H9 (cell line): Measurements from ENCODE around the gene KIF26B. TPM values are rescaled to one million over a fixed set of nuclear protein-coding genes. Genes with fewer than 3 reads are reported as not detected.

Source experiments
- DNase-seq: peaks from one replicate; pipeline ENCODE4 v3.0.0-alpha.2; 2017
- H2AFZ ChIP-seq: one replicate; pipeline ENCODE4 v1.6.1; 2013; ENCODE audit warnings: mild to moderate bottlenecking, low read length, control low read depth, moderate library complexity
- H2AK5ac ChIP-seq: 2 replicates; pipeline ENCODE4 v1.6.1; 2013; ENCODE audit warnings: low read length, control low read depth, mixed read lengths; ENCODE audit not compliant: insufficient read length
- H2BK120ac ChIP-seq: one replicate; pipeline ENCODE4 v1.6.1; 2013; ENCODE audit warnings: low read depth, mild to moderate bottlenecking, low read length, control low read depth, inconsistent platforms; ENCODE audit not compliant: poor library complexity, severe bottlenecking
- H2BK12ac ChIP-seq: 2 replicates; pipeline ENCODE4 v1.6.1; 2013; ENCODE audit warnings: low read length, control low read depth, mixed read lengths, low read depth; ENCODE audit not compliant: insufficient read length
- H2BK15ac ChIP-seq: 2 replicates; pipeline ENCODE4 v1.6.1; 2013; ENCODE audit warnings: low read depth, low read length, control low read depth
- H2BK20ac ChIP-seq: one replicate; pipeline ENCODE4 v1.6.1; 2013; ENCODE audit warnings: low read depth, mild to moderate bottlenecking, low read length, control low read depth, inconsistent platforms; ENCODE audit not compliant: poor library complexity, severe bottlenecking
- H2BK5ac ChIP-seq: 2 replicates; pipeline ENCODE4 v1.6.1; 2013; ENCODE audit warnings: low read length, control low read depth, mixed read lengths; ENCODE audit not compliant: insufficient read length
- H3K14ac ChIP-seq: 2 replicates; pipeline ENCODE4 v1.6.1; 2013; ENCODE audit warnings: low read length, control low read depth; ENCODE audit not compliant: insufficient read depth
- H3K18ac ChIP-seq: 2 replicates; pipeline ENCODE4 v1.6.1; 2013; ENCODE audit warnings: low read depth, mild to moderate bottlenecking, mixed read lengths, low read length, control low read depth; ENCODE audit not compliant: insufficient read length
- H3K23ac ChIP-seq: 2 replicates; pipeline ENCODE4 v1.6.1; 2013; ENCODE audit warnings: low read length, control low read depth, mixed read lengths, low read depth; ENCODE audit not compliant: insufficient read length
- H3K23me2 ChIP-seq: 2 replicates; pipeline ENCODE4 v1.6.1; 2013; ENCODE audit warnings: low read depth, mild to moderate bottlenecking, mixed read lengths, low read length, control low read depth; ENCODE audit not compliant: insufficient read length, poor library complexity, severe bottlenecking
- H3K27ac ChIP-seq: 2 replicates; pipeline ENCODE4 v1.5.1; 2013; ENCODE audit warnings: low read length, control low read depth, mixed read lengths, low read depth; ENCODE audit not compliant: insufficient read length
- H3K27me3 ChIP-seq: 2 replicates; pipeline ENCODE4 v1.6.1; 2013; ENCODE audit warnings: low read length, control low read depth, inconsistent platforms; ENCODE audit not compliant: insufficient read depth
- H3K4ac ChIP-seq: 2 replicates; pipeline ENCODE4 v1.6.1; 2013; ENCODE audit warnings: low read depth, mild to moderate bottlenecking, control low read depth, inconsistent platforms, low read length, moderate library complexity
- H3K4me1 ChIP-seq: 2 replicates; pipeline ENCODE4 v1.6.1; 2013; ENCODE audit warnings: low read length, control low read depth, inconsistent platforms; ENCODE audit not compliant: insufficient read depth
- H3K4me2 ChIP-seq: 2 replicates; pipeline ENCODE4 v1.6.1; 2013; ENCODE audit warnings: low read length, control low read depth, mixed read lengths; ENCODE audit not compliant: insufficient read length, insufficient read depth
- H3K56ac ChIP-seq: 2 replicates; pipeline ENCODE4 v1.6.1; 2013; ENCODE audit warnings: low read depth, mild to moderate bottlenecking, mixed read lengths, low read length, control low read depth; ENCODE audit not compliant: insufficient read length
- H3K79me1 ChIP-seq: 2 replicates; pipeline ENCODE4 v1.6.1; 2013; ENCODE audit warnings: low read depth, mild to moderate bottlenecking, moderate library complexity, low read length, control low read depth, inconsistent platforms; ENCODE audit not compliant: insufficient read depth, poor library complexity, severe bottlenecking
- H3K79me2 ChIP-seq: 2 replicates; pipeline ENCODE4 v1.6.1; 2013; ENCODE audit warnings: low read length, control low read depth, inconsistent platforms; ENCODE audit not compliant: insufficient read depth
- H3K9ac ChIP-seq: 2 replicates; pipeline ENCODE4 v1.6.1; 2013; ENCODE audit warnings: low read length, control low read depth, mixed read lengths; ENCODE audit not compliant: insufficient read length; ENCODE audit errors: extremely low read depth
- H3K9me3 ChIP-seq: one replicate; pipeline ENCODE4 v1.6.1; 2013; ENCODE audit warnings: low read depth, low read length, inconsistent platforms; ENCODE audit not compliant: control insufficient read depth
- H3T11ph ChIP-seq: one replicate; pipeline ENCODE4 v1.6.1; 2013; ENCODE audit warnings: mild to moderate bottlenecking, low read length, control low read depth, inconsistent platforms
- H4K20me1 ChIP-seq: one replicate; pipeline ENCODE4 v1.6.1; 2013; ENCODE audit not compliant: control insufficient read depth, insufficient read length, insufficient read depth
- H4K5ac ChIP-seq: 2 replicates; pipeline ENCODE4 v1.6.1; 2013; ENCODE audit warnings: low read depth, mild to moderate bottlenecking, mixed read lengths, low read length, control low read depth; ENCODE audit not compliant: insufficient read length
- H4K8ac ChIP-seq: replicated peaks from 2 replicates; pipeline ENCODE4 v1.6.1; 2013; ENCODE audit warnings: low read length, control low read depth, mixed read lengths, low read depth; ENCODE audit not compliant: insufficient read length
- H4K91ac ChIP-seq: 2 replicates; pipeline ENCODE4 v1.6.1; 2013; ENCODE audit warnings: low read depth, mild to moderate bottlenecking, moderate library complexity, mixed read lengths, low read length, control low read depth; ENCODE audit not compliant: insufficient read length
- H3K27ac Mint-ChIP-seq, 3 experiments: 2 replicates in 2 of 3; 3 replicates in 1 of 3; pipeline ENCODE4 v1.8.0; 2020 to 2021; ENCODE audit warnings: mixed read lengths in 3 of 3, mild to moderate bottlenecking in 1 of 3, moderate library complexity in 1 of 3
- H3K27me3 Mint-ChIP-seq: 2 replicates; pipeline ENCODE4 v1.8.0; 2021; ENCODE audit warnings: low read depth, mild to moderate bottlenecking, moderate library complexity, mixed read lengths
- H3K36me3 Mint-ChIP-seq, 3 experiments: 2 replicates in 2 of 3; 3 replicates in 1 of 3; pipeline ENCODE4 v1.8.0; 2020 to 2021; ENCODE audit warnings: low read depth in 3 of 3, mixed read lengths in 3 of 3; ENCODE audit not compliant: insufficient read depth in 1 of 3
- H3K4me1 Mint-ChIP-seq, 2 experiments: 2 replicates each; pipeline ENCODE4 v1.8.0; 2020; ENCODE audit warnings: mixed read lengths in 2 of 2
- H3K4me3 Mint-ChIP-seq, 2 experiments: 2 replicates in 1 of 2; 3 replicates in 1 of 2; pipeline ENCODE4 v1.8.0; 2020 to 2021; ENCODE audit warnings: mild to moderate bottlenecking in 2 of 2, mixed read lengths in 2 of 2, moderate library complexity in 1 of 2
- H3K9me3 Mint-ChIP-seq, 2 experiments: 2 replicates in 1 of 2; 3 replicates in 1 of 2; pipeline ENCODE4 v1.8.0; 2020; ENCODE audit warnings: mild to moderate bottlenecking in 2 of 2, mixed read lengths in 2 of 2, moderate library complexity in 1 of 2
- CTCF ChIP-seq: fragments of 200-600 bp; sonication (generic); conservative IDR thresholded peaks from 3 replicates; pipeline ENCODE4 v1.8.0; 2021; ENCODE audit warnings: antibody characterized with exemption, mild to moderate bottlenecking
- WGBS: extraction: QIAGEN DNeasy Blood & Tissue Kit; methylation state at CpG from one replicate; pipeline ENCODE4 v1.1.7; 2013; ENCODE audit warnings: missing lambda C conversion rate, low lambda C conversion rate, mixed read lengths; ENCODE audit not compliant: insufficient read length; ENCODE audit errors: extremely low coverage; 5-methylcytosine and 5-hydroxymethylcytosine counted together
- total RNA-seq: library from RNA; stranded (reverse); gene quantifications from 2 replicates; pipeline ENCODE4 v1.2.1, GENCODE V29; 2021

KIF26B gene
- total RNA-seq, 1 experiment from 2014 or later: 0.13 TPM

- no CpG with 5 or more reads among the region's 10 CpGs for WGBS
- DNase-seq: no peak
- H3K18ac ChIP-seq: no peak overlapping the region
- no peak overlapping the region for H3K56ac ChIP-seq
- Mint-ChIP-seq H3K27ac (no peak overlapping the region), H3K4me3 (no peak overlapping the region), H3K36me3 (no peaks in the 10 kb centered on the region), H3K4me1 (peaks cover 9 to 11% of the 10 kb centered on the region in 2 experiments), H3K27me3 (peaks cover 33% of the 10 kb centered on the region), H3K9me3 (no peaks in the 10 kb centered on the region)
- no peak overlapping the region for H4K91ac ChIP-seq
- no peaks in the 10 kb centered on the region for H3K4me1 ChIP-seq
- no peaks in the 10 kb centered on the region for H3K9me3 ChIP-seq
- H2BK15ac ChIP-seq: no peak overlapping the region
- H3K23me2 ChIP-seq: no peaks in the 10 kb centered on the region
- H4K5ac ChIP-seq: no peak overlapping the region
- no peak overlapping the region for H3K27ac ChIP-seq
- no peak overlapping the region for H3K4ac ChIP-seq
- no peak overlapping the region for H2BK12ac ChIP-seq
- H3T11ph ChIP-seq: no peak overlapping the region
- H3K27me3 ChIP-seq: no peaks in the 10 kb centered on the region
- H2BK20ac ChIP-seq: no peak overlapping the region
- no peaks in the 10 kb centered on the region for H3K79me2 ChIP-seq
- no peak for TF ChIP-seq CTCF
- no peaks in the 10 kb centered on the region for H4K20me1 ChIP-seq
- no peak overlapping the region for H3K4me2 ChIP-seq
- H2BK5ac ChIP-seq: no peak overlapping the region
- H3K23ac ChIP-seq: no peak overlapping the region
- no peaks in the 10 kb centered on the region for H3K79me1 ChIP-seq
- H2AFZ ChIP-seq: no peak overlapping the region
- H4K8ac ChIP-seq: no peak overlapping the region
- no peak overlapping the region for H3K9ac ChIP-seq
- H2AK5ac ChIP-seq: no peak overlapping the region
- H3K14ac ChIP-seq: no peak overlapping the region
- no peak overlapping the region for H2BK120ac ChIP-seq
Observed at GRCh38 chr1:245337829-245338484, 183.2 kb downstream of the KIF26B start.
